Hematopoietic multipotent progenitor cell treated with erythropoietin and hydrocortisone succinate and interleukin-3 and kit ligand, for 15 days (in vitro differentiated cells): Measurements from ENCODE around the gene INTS1.
A peak's percentile ranks its signal among the peaks of the same experiment; 100 is the strongest.

Experiments
- DNase-seq: peaks from one replicate; pipeline ENCODE4 v3.0.0-alpha.2; 2015; ENCODE audit warnings: low spot score

Gene INTS1, protein sequence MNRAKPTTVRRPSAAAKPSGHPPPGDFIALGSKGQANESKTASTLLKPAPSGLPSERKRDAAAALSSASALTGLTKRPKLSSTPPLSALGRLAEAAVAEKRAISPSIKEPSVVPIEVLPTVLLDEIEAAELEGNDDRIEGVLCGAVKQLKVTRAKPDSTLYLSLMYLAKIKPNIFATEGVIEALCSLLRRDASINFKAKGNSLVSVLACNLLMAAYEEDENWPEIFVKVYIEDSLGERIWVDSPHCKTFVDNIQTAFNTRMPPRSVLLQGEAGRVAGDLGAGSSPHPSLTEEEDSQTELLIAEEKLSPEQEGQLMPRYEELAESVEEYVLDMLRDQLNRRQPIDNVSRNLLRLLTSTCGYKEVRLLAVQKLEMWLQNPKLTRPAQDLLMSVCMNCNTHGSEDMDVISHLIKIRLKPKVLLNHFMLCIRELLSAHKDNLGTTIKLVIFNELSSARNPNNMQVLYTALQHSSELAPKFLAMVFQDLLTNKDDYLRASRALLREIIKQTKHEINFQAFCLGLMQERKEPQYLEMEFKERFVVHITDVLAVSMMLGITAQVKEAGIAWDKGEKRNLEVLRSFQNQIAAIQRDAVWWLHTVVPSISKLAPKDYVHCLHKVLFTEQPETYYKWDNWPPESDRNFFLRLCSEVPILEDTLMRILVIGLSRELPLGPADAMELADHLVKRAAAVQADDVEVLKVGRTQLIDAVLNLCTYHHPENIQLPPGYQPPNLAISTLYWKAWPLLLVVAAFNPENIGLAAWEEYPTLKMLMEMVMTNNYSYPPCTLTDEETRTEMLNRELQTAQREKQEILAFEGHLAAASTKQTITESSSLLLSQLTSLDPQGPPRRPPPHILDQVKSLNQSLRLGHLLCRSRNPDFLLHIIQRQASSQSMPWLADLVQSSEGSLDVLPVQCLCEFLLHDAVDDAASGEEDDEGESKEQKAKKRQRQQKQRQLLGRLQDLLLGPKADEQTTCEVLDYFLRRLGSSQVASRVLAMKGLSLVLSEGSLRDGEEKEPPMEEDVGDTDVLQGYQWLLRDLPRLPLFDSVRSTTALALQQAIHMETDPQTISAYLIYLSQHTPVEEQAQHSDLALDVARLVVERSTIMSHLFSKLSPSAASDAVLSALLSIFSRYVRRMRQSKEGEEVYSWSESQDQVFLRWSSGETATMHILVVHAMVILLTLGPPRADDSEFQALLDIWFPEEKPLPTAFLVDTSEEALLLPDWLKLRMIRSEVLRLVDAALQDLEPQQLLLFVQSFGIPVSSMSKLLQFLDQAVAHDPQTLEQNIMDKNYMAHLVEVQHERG (N-terminal part only)

DNA sequence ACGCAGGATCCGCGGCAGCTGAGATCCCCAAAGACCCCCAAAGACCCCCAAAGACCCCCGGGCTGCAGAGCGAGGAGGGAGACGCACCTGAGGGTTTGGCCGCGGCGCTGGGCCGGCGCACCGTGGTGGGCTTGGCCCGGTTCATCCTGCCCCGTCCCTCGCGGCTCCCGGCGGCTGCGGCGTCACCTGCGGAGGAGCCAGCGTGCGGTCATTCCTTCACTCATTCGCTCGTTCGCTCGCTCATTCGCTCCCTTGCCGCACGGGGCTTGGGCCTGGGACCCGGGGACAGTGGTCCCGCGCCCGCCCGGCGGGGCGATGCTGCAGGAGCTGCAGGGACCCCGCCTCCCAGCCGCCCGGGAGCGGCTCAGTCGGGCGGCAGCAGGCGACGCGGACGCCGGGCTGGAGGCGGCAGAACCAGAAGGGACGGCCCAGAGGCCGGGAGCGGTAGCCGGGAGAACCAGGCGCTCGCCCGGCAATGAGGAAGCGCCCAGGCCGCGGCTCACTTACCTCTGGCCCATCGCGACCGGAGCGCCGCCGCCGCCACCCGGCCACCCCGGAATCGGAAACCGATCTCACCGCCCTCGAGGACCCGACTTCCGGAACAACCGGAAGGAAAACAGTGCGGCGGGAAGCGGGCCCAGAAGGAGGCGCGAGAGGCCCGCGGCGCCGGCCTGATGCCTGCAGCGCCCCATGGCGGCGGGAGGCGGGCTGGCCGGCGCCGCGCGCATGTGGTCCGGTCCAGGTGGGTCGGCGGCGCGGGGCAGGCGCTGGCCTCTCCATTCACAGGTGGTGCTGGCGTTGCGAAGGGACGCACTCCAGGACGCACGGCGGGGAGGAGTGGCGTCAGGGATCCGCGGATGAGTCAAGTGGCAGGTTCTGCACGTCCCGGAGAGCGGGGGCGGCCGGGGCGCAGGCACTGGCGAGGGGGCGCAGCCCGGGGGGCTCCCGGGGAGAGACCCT lies at the start of gene INTS1:
Gene INTS1, minus strand, starts transcription at position 574 of the 960 bp plus-strand sequence. Its CDS starts 429 bp downstream, at position 145.
- peak; percentile 92 for DNase-seq

DNA sequence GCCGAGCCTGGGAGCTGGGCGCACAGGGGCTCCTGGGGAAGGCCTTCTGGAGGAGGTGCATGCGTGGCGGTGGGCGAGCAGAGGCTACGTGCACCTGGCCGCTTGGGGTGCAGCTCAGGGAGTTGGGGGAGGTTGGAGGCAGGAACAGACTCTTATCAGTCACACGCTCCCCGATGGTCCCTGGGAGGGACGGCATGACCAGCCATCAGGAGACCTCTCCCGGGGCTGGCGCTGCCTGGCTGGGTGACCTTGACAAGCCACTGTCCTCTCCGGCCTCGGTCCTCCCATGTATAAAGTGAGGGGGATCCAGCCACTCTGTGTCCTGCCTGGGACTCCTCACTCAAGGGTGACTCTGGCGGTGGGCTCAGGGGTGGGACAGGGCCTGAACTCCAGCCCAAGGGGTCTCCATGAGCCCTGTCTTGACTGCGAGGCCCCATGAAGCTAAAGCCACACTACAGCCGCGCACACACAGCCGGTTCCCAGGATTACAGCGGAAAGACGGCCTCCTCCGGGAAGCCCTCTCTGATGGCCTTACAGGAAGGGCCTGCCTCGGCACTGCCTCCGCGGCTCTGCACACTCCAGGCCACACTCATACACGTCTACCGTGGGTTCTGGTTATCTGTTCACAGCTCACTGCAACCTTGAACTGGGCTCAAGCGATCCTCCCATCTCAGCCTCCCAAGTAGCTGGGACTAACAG lies 49.5 kb upstream of the INTS1 start:
- no peak for DNase-seq

DNA sequence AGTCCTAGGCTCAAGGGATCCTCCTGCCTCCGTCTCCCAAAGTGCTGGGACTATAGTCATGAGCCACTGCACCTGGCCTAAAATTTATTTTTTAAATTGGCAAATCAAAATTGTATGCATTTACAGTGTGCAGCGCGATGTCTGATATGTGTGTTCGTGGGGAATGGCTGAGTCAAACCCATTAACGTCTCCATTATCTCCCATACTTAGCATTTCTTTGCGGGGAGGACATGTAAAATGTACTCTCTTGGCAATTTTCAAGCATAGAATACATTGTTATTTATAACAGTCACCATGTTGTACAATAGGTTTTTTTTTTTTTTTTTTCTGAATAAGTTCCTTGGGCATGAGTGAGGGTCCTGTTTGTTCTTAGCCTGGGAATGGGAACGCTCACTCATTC lies 48.0 kb upstream of the INTS1 start:
- no peak for DNase-seq

DNA sequence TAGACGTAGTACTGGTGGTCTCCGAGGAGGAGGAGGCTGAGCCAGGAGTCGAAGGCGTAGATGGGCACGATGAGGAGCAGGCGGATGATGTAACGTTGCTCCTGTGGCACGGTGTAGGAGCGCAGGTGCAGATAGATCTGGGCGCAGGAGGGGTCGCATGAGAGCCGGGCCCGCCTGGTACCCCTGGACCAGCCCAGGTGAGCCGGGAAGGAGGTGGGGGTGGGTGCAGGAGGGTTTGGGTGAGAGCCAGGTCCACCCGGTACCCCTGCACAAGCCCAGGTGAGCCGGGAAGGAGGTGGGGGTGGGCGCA lies 46.6 kb upstream of the INTS1 start:
- DNase-seq = no peak

- DNase-seq = no peak
Measured at GRCh38 chr7:1550005-1550845, 46.0 kb upstream of the INTS1 start.

- no peak for DNase-seq
Measured at GRCh38 chr7:1549357-1550004, 45.3 kb upstream of the INTS1 start.

- no peak for DNase-seq
Measured at GRCh38 chr7:1548944-1549343, 44.8 kb upstream of the INTS1 start.

GRCh38 chr7:1548438-1548831 lies 44.2 kb upstream of the INTS1 start:
- DNase-seq = peak; percentile 16

GRCh38 chr7:1547777-1548437 lies 43.7 kb upstream of the INTS1 start:
- no peak for DNase-seq

GRCh38 chr7:1546909-1547776 lies 43.0 kb upstream of the INTS1 start:
- DNase-seq = no peak

DNA sequence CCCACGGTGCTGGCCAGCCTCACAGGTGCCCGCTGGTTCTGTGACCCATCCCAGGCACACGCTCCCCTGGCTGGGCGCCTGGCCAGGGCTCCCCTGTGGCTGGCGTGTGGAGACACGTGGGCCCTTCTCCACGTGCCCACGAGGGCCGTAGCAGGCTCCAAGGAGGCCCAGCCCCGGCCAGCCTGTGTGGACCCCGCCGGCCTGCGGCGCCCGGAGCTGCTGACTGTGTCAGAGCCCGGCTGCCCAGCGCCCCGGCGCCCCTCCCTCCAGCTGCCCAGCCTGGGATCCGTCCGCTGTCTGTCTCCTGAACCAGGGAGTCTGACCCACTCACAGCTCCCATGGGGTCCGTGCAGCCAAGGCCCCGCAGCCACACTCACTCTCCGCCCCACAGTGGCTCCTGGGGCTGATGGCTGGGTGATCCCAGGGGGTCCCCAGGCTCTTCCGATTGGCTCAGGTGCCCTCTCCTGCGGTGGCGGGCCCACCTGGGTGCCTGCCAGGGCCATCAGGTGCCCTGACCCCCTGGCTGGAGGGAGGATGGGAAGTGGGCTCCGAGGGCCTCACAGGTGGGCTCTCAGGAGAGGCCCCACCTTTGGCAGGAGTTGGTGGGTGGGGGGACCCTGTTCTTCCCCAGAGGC lies 42.2 kb upstream of the INTS1 start:
- no peak for DNase-seq

DNA sequence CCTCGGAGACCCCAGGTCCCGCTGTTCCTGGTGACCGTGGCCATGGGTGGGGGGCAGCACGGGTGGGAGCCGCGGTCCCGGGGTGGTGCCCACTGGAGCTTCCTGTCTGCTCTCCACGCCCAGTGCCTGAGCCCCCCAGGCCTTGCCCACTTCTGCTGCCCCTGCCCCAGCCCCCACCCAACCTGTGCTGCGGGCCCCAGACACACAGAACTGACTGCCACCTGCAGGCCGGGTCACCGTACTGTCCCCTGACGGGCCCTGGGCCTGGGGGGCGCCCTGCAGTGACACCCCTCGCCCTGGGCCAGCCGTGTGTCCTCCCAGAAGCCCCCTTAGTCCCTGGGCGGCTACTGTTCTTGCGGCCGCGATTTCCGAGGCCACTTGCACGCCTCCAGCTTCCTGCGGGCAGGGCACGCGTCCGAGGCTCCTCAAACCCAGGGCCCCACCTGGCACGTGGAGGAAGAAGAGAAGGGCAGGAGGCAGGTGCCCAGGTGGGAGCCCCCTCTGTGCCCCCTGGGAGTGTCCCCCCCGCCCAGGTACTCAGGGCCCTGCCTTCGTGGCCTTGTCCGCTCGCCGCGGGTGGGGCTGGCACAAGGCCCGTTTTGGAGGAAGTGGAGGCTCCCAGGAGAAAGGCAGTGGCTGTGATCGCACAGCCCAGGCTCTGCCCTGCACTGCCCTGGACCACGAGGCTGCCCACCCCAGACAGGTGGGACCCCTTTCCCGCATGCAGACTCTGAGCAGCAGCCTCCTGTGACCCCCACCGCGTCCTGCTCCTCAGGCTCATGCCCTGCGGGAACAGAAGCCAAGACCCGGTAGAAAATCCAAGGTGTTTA lies 41.4 kb upstream of the INTS1 start:
- no peak for DNase-seq

- DNase-seq = no peak
Measured at GRCh38 chr7:1544896-1545416, 40.8 kb upstream of the INTS1 start.

DNA sequence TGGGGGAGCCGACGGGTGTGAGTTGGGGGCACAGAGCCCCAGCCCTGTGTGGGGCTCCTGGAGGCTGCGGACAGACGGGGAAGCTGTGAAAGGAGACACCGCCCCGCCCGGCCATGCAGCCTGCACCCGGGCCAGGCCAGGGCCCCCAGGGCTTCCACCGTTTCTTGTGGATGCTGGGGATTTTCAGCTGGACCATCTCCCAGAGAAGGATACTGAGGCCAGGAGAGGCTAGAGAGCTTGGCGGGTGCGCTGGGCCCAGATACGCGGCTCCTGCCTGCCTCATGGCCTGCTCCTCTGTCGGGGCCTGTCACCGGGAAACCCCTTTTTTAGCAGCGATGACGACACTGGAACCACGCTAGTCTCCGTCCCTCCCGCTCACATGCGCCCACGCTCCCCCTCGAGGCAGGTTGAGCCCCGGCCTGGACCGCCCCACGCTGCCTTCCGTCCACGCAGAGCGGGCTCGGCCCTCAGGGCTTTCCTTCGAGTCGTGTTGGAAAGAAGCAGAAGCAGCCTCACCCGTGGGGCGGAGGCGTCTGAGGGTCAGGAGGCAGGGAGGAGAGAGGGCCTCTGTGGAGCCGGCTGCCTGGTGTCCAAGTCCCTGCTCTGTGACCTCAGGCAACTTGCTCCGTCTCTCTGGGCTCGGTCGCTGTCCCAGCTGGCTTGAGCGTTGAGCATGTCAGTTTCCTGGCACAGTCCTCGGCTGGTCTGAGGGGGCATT lies 40.1 kb upstream of the INTS1 start:
- DNase-seq = no peak

GRCh38 chr7:1543826-1544177 lies 39.6 kb upstream of the INTS1 start:
- DNase-seq = no peak
